ENCODE results near the gene DHRS7. TPM values are rescaled to one million over a fixed set of nuclear protein-coding genes. Genes with fewer than 3 reads are reported as not detected.

The DHRS7 gene
- total RNA-seq, 1 donor from 2014 or later = 53.1 TPM

DNA sequence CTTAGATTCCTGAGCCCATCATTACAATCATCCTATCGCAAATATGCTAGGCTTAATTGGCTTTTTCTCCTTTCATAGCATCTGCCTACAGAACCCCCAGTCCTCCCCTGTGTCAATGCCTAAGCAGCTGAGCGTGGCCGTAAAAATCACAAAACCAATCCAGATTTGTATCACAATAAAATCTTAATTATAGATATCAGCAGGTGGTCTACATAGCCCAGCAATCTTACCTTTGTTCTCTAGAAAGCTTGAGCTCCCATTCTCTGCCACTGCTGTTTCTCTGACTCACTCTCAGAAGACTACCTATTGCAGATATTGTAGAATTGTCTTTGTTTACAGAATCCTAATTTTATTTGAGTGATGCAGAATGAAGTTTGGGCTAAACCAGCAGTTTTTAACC is 46.0 kb upstream of the DHRS7 start:
- H3K27ac Mint-ChIP-seq (ENCODE audit: unreplicated experiment) = no peak overlapping the region
- no peak for DNase-seq (ENCODE audit: low spot score)
- peaks cover 26% of the 10 kb centered on the region for H3K27me3 Mint-ChIP-seq (ENCODE audit: low read depth)
- no peaks in the 10 kb centered on the region for H3K9me3 Mint-ChIP-seq (ENCODE audit: low read depth)
- H3K36me3 Mint-ChIP-seq (ENCODE audit: low read depth) = peaks cover 1% of the 10 kb centered on the region
- no peaks in the 10 kb centered on the region for H3K4me1 Mint-ChIP-seq (ENCODE audit: low read depth)
- no peak overlapping the region for H3K4me3 Mint-ChIP-seq (ENCODE audit: unreplicated experiment)
- TF ChIP-seq, protein P1, sequence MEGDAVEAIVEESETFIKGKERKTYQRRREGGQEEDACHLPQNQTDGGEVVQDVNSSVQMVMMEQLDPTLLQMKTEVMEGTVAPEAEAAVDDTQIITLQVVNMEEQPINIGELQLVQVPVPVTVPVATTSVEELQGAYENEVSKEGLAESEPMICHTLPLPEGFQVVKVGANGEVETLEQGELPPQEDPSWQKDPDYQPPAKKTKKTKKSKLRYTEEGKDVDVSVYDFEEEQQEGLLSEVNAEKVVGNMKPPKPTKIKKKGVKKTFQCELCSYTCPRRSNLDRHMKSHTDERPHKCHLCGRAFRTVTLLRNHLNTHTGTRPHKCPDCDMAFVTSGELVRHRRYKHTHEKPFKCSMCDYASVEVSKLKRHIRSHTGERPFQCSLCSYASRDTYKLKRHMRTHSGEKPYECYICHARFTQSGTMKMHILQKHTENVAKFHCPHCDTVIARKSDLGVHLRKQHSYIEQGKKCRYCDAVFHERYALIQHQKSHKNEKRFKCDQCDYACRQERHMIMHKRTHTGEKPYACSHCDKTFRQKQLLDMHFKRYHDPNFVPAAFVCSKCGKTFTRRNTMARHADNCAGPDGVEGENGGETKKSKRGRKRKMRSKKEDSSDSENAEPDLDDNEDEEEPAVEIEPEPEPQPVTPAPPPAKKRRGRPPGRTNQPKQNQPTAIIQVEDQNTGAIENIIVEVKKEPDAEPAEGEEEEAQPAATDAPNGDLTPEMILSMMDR (IDR thresholded peaks at IDR 0.05) = no peak

DNA sequence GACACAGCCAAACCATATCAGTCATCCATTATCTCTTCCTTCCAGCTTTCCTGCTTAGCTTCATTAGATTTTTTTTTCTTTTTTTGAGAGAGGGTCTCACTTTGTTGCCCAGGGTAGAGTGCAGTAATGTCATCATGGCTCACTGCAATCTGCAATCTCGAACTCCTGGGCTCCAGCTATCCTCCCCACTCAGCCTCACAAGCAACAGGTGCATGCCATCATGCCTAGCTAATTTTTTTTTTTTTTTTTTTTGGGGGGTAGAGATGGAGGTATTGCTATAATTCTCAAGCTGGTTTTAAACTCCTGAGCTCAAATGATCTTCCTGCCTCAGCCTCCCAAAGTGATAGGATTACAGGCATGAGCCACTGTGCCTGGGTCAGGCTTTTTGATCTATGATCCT is 45.5 kb upstream of the DHRS7 start:
- peaks cover 26% of the 10 kb centered on the region for H3K27me3 Mint-ChIP-seq (ENCODE audit: low read depth)
- H3K4me3 Mint-ChIP-seq (ENCODE audit: unreplicated experiment) = no peak overlapping the region
- no peaks in the 10 kb centered on the region for H3K9me3 Mint-ChIP-seq (ENCODE audit: low read depth)
- H3K4me1 Mint-ChIP-seq (ENCODE audit: low read depth) = no peaks in the 10 kb centered on the region
- H3K27ac Mint-ChIP-seq (ENCODE audit: unreplicated experiment) = no peak overlapping the region
- no peak for DNase-seq (ENCODE audit: low spot score)
- H3K36me3 Mint-ChIP-seq (ENCODE audit: low read depth) = peaks cover 1% of the 10 kb centered on the region
- TF ChIP-seq, protein P1 (IDR thresholded peaks at IDR 0.05) = no peak

DNA sequence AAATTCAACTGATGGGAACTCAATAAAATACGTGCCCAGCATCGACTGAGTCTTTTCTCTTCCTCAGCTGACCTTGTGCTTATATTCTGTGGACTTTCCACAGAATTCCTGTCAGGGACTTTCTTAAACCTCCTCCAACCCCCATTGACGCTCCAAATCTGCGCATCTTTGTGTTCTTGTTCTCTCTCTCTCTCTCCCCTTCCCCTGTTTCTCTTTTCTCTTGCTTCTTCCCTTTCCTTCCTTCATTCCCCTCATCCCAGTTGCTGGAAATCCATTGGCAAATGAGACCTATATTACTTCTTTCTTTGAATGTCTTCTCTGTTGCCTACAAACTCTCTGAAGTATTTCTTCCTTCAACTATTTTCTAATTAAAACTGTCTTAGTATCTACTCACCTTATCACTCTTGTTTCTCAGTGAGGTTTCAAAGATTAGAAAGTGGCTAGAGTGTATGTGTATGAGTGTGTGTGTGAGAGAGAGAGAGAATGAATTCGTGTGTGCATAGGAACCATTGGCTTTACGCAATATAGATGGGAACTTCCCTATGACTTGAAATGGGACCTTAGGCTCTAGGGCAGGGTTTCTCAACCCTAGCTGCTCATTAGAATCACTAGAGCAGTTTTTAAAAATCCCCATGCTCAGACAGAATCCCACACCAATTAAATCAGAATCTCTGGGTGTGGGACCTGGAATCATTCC is 41.8 kb upstream of the DHRS7 start:
- Mint-ChIP-seq H3K36me3 (ENCODE audit: low read depth) (peaks cover 1% of the 10 kb centered on the region), H3K4me3 (ENCODE audit: unreplicated experiment) (no peak overlapping the region), H3K27me3 (ENCODE audit: low read depth) (peaks cover 30% of the 10 kb centered on the region), H3K4me1 (ENCODE audit: low read depth) (no peaks in the 10 kb centered on the region), H3K9me3 (ENCODE audit: low read depth) (no peaks in the 10 kb centered on the region), H3K27ac (ENCODE audit: unreplicated experiment) (no peak overlapping the region)
- DNase-seq (ENCODE audit: low spot score) = no peak
- TF ChIP-seq, protein P1 (IDR thresholded peaks at IDR 0.05) = no peak

DNA sequence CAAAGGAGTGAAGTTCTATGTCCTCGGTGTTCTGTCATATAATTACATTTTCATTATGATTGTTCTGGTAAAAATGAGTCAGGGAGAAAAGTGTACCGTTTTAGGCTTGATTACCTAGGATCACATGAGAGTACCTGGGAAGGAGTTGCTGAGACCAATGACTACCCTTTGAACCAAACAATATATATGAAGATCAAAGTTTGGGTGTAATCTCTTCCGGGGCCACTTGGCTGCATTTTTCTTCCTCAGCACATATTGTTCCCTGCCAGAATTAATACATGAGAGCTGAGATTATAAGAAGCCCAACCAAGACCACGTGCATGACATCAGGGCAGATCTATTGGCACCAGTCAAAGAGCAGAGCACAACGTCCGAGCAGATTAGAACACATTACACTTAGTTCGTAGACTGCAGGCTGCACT is 41.1 kb upstream of the DHRS7 start:
- peaks cover 3% of the 10 kb centered on the region for H3K9me3 Mint-ChIP-seq (ENCODE audit: low read depth)
- DNase-seq (ENCODE audit: low spot score) = no peak
- H3K27ac Mint-ChIP-seq (ENCODE audit: unreplicated experiment) = no peak overlapping the region
- no peaks in the 10 kb centered on the region for H3K4me1 Mint-ChIP-seq (ENCODE audit: low read depth)
- TF ChIP-seq, protein P1 (IDR thresholded peaks at IDR 0.05) = no peak
- peaks cover 1% of the 10 kb centered on the region for H3K36me3 Mint-ChIP-seq (ENCODE audit: low read depth)
- no peak overlapping the region for H3K4me3 Mint-ChIP-seq (ENCODE audit: unreplicated experiment)
- H3K27me3 Mint-ChIP-seq (ENCODE audit: low read depth) = peaks cover 30% of the 10 kb centered on the region

DNA sequence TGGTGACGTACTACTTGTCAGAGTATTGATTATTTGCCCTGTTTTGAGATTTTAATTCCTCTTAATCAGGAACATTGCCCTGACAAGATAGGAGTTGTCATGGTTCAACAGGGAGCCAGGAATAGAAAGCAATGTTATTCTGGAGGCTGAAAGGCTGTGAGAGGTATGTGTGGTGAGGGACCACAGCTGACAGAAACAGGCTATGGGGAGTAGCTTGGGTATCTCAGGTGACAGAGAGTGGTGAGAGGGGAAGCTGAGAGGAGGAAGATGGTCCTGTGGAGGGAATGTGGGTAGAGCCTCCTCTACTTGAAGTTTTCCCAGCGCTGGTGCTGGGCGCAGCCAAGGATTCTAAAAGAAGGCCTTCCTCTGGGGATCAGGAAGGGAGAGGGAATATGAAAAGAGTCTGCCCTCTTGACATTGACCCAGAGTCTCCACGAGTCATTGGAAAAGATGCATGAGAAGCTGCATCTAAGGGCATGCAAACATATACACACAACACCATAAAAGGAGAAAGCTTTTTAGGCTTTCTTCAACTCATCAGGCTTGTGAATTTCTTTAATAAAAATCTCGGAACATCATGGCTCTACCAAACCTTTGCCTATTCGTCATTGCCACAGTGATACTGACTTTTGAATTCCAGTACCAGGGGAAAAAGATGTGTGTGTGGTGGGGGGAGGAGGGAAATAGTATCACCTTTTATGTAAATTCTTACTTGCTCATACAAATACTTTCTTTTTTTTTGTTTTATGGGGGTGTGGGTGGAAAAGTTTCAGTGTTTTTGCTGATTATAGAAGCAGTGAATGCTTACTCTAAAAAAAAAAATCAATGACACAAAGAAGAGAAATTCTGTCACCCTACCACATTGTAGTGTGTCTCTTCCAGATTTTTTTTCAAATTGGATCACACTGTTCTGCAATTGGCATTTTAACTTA is 39.9 kb upstream of the DHRS7 start:
- no peak for DNase-seq (ENCODE audit: low spot score)
- peaks cover 5% of the 10 kb centered on the region for H3K9me3 Mint-ChIP-seq (ENCODE audit: low read depth)
- no peaks in the 10 kb centered on the region for H3K4me1 Mint-ChIP-seq (ENCODE audit: low read depth)
- H3K27ac Mint-ChIP-seq (ENCODE audit: unreplicated experiment) = no peak overlapping the region
- TF ChIP-seq, protein P1 (IDR thresholded peaks at IDR 0.05) = no peak
- H3K36me3 Mint-ChIP-seq (ENCODE audit: low read depth) = no peaks in the 10 kb centered on the region
- H3K4me3 Mint-ChIP-seq (ENCODE audit: unreplicated experiment) = no peak overlapping the region
- H3K27me3 Mint-ChIP-seq (ENCODE audit: low read depth) = peaks cover 26% of the 10 kb centered on the region
